HG02870 (cell line): ENCODE measurements around the gene MAP3K7.

Experiments
- ATAC-seq: cut with Tn5 transposase; IDR thresholded peaks from one replicate; pipeline ENCODE4 v1.9.1; 2021; ENCODE audit warnings: mild to moderate bottlenecking, moderate library complexity; ENCODE audit not compliant: unreplicated experiment

The MAP3K7 gene

GRCh38 chr6:90586836-90587638 lies at the start of gene MAP3K7:
Gene MAP3K7 (minus strand): TSS chr6:90587072. CDS start chr6:90586883, 189 bp downstream.
- peak; percentile 84 for ATAC-seq

GRCh38 chr6:90631046-90631445 lies 44.2 kb upstream of the MAP3K7 start:
- ATAC-seq, result no peak

- no peak for ATAC-seq
These were observed 34.7 kb upstream of the MAP3K7 start for GRCh38 chr6:90621581-90621980.

- peak; percentile 90 for ATAC-seq
These were observed 32.3 kb upstream of the MAP3K7 start for GRCh38 chr6:90619221-90619620.

GRCh38 chr6:90612313-90612680 lies 25.4 kb upstream of the MAP3K7 start:
- no peak for ATAC-seq

GRCh38 chr6:90611543-90612312 lies 24.9 kb upstream of the MAP3K7 start:
- ATAC-seq, result no peak

GRCh38 chr6:90610751-90611542 lies 24.1 kb upstream of the MAP3K7 start:
- ATAC-seq, result peak; percentile 68

- no peak for ATAC-seq
These were observed 23.5 kb upstream of the MAP3K7 start for GRCh38 chr6:90610301-90610750.

GRCh38 chr6:90605749-90606340 lies 19.0 kb upstream of the MAP3K7 start:
- no peak for ATAC-seq

- no peak for ATAC-seq
These were observed 17.7 kb upstream of the MAP3K7 start for GRCh38 chr6:90604546-90604945.

- ATAC-seq, result no peak
These were observed 12.3 kb upstream of the MAP3K7 start for GRCh38 chr6:90599151-90599550.

- no peak for ATAC-seq
These were observed 11.5 kb upstream of the MAP3K7 start for GRCh38 chr6:90598192-90598951.

- ATAC-seq, result no peak
These were observed 10.2 kb upstream of the MAP3K7 start for GRCh38 chr6:90596967-90597539.

- ATAC-seq, result no peak
These were observed 9.0 kb upstream of the MAP3K7 start for GRCh38 chr6:90595854-90596253.

- peak; percentile 20 for ATAC-seq
These were observed 381 bp downstream of the MAP3K7 start for GRCh38 chr6:90586546-90586835.

GRCh38 chr6:90584636-90585255 lies 2.1 kb downstream of the MAP3K7 start:
- ATAC-seq, result peak; percentile 26

- ATAC-seq, result no peak
These were observed 2.9 kb downstream of the MAP3K7 start for GRCh38 chr6:90583836-90584481.

GRCh38 chr6:90583179-90583835 lies 3.6 kb downstream of the MAP3K7 start:
- no peak for ATAC-seq

GRCh38 chr6:90581146-90581545 lies 5.7 kb downstream of the MAP3K7 start:
- ATAC-seq, result no peak
